NCI-H1436 (cell line): ENCODE data around the gene TOR3A.
"Not testable (repeated sequence)": the region's sequence is repeated elsewhere in the genome, so short reads cannot be mapped to it uniquely, and the experiment has no call there.

Experiments
- DNase-seq: peaks from one replicate; lab custom pipeline; 2025; lab: John Stamatoyannopoulos, UW

The TOR3A gene, protein sequence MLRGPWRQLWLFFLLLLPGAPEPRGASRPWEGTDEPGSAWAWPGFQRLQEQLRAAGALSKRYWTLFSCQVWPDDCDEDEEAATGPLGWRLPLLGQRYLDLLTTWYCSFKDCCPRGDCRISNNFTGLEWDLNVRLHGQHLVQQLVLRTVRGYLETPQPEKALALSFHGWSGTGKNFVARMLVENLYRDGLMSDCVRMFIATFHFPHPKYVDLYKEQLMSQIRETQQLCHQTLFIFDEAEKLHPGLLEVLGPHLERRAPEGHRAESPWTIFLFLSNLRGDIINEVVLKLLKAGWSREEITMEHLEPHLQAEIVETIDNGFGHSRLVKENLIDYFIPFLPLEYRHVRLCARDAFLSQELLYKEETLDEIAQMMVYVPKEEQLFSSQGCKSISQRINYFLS

DNA sequence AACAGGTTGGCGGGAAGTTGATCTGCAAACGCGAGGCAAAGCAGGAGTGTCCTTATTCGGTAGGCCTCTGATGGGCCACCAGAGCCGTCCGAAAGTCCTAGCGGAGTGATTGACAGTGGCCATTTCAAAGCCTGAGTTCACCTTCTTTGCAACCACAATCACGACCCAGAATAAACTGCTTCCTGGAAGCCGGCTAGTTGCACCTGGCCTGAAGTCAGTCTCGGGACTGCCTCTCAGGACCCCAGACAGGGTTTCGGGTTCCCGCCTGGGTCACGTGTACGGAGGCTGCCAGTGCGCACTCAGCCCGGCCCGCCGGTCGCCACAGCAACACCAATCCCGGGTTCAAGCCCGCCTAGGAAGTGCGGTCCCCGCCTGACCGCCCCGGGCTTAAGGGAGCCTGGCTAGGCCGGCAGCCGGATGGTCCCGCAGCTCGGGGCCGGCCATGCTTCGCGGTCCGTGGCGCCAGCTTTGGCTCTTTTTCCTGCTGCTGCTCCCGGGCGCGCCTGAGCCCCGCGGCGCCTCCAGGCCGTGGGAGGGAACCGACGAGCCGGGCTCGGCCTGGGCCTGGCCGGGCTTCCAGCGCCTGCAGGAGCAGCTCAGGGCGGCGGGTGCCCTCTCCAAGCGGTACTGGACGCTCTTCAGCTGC lies at the start of gene TOR3A:
Gene TOR3A (plus strand): TSS at position 384 of the 646 bp plus-strand sequence. CDS start 59 bp downstream, at position 443.
- DNase-seq, result peak; percentile 79

DNA sequence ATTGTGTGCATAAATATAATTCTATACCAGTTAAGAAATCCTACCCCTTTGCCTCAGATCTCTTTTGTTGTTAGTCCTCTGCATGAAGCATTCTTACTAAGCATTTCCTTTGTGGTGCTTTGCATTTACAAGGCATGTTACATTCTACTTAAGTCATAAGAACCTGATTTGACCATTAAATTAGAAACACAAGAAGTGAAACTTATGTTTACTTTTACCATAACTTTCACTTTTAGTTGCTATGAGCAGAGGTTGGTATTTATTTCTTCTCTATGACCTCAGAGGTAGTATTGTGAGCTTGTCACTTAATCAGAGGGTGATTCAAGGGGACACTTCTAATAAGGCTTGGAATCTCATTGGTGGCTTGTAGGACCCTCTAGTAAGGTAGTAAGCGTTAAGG lies 47.1 kb upstream of the TOR3A start:
- no peak for DNase-seq

DNA sequence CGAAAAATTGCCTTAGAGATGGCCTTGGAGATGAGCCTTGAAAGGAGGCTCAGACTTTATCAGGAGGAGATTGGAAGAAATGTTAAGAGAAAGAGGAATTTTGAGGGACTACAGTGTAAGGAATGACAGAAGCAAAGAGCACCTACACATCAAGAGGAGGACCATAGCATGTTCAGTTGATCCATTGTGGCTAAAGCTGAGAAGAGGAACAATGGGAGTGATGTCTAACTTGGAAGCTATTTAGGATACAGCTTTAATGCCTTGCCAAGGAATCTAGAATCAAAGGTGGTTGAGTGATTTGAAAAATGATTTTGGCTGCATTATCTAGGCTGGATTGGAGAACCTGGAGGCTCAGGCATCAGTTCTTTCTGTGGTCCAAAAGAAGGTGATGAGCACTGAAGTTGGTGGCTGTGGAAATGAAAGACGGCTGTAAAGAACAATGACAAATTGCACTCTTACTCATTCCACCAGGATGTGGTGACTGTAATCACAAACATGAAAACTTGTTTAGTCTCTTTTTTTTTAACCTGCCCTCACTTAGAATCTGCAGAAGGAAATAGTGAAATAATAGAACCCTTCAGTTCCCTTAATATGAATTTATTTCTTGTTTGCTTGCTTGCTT lies 44.9 kb upstream of the TOR3A start:
- no peak for DNase-seq

DNA sequence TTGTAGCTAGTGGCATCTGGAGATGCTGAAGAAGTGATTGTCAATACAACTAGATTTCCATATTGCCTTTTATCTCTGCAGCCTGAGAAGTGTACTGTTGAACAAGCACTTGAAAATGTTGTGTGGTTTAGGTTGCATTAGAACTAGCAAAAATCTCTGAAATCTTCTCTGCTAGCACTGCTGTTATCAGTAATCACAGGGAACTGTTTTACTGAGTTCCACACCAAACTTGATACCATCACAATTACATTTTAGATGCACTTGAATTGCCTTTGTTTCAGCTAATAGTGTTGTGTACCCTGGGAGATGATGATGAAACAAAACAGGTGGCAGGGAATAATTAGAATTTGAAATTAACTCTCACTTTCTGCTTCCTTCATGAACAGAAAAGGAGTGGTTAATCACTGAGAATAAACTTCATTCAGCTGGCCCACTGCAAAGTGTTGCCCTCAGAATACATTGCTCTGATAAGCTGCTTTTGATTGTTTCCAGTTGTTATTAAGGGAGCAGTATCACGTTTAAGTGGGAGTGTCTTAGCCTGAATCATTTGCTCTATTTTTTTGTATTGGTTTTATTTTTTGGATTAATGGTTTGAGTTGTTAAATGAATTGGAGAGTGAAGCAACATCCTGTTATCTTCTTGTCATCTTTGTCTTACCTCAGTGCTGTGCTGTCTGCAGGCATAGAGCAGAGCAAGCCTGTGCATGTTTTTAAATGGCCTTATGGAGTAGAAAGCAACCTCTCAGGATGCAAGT lies 43.2 kb upstream of the TOR3A start:
- DNase-seq, result no peak

DNA sequence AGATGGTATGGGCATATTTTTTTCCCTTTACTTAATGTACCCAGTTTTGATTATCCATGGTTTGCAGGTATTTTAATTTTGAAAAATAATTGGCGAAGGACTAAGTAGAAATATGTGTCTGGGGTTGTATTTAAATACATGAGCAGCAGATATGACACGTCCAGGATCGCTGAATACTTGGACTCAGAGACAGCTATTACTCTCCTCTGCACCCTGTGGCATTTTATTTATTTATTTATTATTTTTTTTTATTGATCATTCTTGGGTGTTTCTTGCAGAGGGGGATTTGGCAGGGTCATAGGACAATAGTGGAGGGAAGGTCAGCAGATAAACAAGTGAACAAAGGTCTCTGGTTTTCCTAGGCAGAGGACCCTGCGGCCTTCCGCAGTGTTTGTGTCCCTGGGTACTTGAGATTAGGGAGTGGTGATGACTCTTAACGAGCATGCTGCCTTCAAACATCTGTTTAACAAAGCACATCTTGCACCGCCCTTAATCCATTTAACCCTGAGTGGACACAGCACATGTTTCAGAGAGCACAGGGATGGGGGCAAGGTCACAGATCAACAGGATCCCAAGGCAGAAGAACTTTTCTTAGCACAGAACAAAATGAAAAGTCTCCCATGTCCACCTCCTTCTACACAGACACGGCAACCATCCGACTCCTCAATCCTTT lies 42.2 kb upstream of the TOR3A start:
- DNase-seq, result not testable (repeated sequence)

DNA sequence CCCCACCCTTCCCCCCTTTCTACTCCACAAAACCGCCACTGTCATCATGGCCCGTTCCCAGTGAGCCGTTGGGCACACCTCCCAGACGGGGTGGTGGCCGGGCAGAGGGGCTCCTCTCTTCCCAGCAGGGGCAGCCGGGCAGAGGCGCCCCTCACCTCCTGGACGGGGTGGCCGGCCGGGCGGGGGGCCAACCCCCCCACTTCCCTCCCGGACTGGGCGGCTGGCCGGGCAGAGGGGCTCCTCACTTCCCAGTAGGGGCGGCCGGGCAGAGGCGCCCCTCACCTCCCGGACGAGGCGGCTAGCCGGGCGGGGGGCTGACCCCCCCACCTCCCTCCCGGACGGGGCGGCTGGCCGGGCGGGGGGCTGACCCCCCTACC lies 41.7 kb upstream of the TOR3A start:
- DNase-seq, result not testable (repeated sequence)

DNA sequence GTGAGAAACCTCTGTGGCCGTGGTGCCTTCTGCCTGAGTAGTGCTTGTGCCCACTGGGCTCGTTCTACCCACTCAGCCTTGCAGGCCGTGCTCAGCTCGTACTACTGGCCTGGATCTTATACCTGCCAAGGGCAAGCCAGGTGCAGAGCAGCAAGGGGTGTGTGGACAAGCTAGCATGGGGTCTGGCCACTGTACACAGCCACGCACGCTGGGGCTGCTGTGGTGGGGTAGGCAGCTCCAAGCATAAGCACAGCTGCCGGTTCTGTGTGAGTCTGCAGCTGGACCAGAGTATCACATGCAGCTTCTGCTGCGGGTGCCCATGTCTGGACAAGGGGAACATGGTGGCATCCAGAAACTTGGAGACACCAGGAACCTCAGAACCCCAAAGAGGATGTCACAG lies 39.8 kb upstream of the TOR3A start:
- no peak for DNase-seq

DNA sequence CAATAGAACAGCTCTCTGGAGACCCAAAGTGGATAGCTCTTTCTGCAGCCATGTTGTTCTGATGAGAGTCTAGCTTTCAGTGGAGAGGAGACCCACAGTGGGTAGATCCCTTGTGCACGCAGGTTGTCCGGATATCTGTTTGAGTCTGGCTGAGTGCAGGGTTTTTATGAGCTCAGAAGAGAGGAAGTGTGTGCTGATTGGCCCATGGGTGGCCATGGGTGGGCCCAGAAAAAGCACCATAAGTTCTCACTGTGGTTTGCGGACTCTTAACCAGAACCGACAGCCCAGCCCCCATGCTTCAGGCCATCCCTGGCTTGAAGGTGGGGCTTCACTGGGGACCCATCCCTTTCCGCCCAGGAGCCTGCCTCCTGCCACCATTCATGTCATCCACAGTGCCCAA lies 39.2 kb upstream of the TOR3A start:
- no peak for DNase-seq

DNA sequence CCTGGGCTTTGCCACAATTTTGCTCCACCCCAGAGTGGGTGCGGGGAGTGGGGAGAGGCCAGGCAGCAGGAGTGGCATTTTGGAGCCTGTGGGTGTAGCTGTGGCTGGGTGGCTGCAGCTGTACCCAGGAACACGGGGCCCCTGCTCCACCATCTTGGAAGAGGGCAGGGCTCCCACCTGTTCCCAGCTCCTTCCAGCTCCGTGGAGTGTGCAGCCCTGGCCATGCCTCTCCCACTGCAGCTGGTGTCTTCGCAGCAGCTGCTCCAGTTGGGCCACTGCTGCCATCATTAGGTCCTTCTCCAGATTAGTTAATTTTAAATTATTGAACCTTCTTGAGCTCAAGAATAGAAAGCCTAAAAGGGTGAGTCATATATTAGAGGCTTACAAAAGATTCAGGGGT lies 38.6 kb upstream of the TOR3A start:
- no peak for DNase-seq

DNA sequence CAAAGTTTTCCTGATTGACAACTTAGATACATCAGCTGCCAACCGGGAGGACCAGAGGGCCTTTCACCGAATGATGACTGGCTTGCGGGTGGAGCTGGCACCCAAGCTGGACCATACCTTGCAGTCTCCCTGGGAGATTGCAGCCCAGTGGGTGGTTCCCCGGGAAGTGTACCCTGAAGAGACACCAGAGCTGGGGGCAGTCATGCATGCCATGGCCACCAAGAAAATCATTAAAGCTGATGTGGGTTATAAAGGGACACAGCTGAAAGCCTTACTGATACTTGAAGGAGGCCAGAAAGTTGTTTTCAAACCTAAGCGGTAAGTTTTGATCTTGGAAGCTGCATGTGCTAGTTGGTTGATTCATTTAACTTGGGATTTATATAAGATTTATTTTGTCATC lies 38.0 kb upstream of the TOR3A start:
- no peak for DNase-seq

DNA sequence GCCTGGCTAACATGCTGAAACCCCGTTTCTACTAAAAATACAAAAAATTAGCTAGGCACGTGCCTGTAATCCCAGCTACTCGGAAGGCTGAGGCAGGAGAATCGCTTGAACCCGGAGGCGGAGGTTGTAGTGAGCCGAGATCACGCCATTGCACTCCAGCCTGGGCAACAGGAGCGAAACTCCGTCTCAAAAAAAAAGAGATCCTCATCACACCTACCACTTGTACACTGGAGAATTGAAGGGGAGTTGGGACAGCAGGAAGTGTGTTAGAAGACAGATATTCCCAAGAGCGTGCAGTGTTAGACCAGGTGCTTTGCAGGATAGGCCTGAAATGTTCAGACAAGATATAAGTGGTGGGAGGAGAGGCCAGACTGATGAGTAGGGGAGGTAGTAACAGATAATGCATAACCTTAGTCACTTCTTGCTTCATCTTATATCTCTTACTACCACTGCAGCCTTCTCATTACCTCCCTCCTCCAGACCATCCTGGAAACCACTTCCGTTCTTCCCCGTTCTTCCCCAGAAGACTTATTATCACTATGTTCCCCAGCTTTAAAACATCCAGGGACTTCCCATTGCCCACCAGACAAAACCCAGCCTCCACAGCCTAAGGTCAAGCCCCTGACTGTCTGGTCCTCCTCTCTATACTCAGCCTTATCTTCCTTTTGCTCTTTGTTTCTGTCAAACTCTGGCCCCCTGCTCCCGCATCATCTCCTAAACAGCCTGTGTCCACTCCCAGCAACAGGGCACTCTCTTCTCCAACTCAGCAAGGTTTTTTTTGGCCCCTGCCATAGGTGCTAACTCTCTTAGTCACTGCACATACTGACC lies 34.8 kb upstream of the TOR3A start:
- no peak for DNase-seq

DNA sequence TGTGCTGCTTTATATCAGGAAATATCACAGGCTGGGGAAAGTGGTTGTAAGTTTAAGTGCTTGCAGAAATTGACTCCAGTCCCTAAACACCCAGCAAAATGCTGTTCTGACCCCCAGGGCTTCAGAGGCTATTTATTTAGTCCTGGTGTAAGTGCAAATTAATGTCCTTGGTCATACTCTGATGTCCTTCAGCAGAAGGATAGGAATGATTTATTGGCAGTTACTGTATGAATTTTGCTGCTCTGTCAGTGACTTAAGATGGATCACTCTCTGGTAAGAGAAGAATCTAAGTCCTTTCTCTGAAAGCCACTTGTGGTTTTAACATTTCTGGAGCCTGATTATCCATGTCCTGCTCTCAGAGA lies 34.3 kb upstream of the TOR3A start:
- DNase-seq, result no peak

DNA sequence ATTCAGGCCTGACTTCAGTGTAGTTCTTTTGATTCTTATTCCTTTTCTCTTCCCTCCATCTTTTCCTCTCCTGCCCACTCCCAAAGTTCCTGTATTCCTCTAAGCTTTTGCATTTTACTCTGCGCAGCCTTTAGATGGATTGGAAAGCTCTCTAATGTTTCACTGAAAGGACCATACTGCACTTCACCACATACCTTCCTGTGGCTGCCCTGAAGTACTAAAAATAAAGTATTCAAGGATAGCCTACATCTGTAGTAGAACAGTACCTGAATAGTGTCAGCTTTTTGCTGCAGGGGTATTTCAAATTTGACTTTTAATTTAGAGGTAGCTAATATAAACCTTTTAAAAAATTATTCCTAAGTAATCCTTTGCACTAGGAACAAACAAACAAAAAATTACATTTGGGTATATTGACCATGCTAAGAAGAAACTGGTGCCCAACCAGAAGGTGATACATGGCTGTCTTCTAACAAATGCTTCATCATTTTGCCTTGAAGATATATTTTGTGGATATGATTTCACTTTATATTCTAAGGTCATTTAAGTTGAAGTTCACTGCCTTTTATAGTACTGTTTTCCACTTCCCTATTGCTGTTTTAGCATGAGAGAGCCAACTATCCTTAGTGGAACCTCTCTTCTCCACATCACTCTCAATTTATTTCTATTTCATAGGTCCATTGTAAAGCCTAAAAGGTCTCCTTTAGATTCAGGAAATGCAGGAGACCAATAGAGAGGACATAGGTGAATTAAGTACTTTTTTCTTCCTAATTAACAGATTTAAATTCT lies 33.3 kb upstream of the TOR3A start:
- no peak for DNase-seq

DNA sequence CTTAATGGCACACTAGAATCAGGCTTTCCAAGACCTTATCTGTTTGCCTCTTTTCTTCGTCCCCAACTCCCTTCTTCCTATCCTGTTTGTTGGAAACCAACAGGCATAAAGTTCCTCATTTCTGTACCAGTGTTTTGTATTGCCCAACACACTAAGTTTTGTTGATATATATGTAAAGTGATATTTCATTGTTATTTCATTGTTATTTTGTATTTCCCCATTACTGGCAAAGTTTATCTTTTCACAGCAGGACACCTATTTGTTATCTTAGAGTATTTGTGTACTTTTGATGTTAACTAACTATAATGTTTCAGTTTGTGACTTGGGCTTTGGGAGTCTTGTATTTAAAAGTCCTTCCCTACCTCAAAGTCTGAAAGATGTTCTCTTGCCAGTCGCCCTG lies 29.1 kb upstream of the TOR3A start:
- no peak for DNase-seq

DNA sequence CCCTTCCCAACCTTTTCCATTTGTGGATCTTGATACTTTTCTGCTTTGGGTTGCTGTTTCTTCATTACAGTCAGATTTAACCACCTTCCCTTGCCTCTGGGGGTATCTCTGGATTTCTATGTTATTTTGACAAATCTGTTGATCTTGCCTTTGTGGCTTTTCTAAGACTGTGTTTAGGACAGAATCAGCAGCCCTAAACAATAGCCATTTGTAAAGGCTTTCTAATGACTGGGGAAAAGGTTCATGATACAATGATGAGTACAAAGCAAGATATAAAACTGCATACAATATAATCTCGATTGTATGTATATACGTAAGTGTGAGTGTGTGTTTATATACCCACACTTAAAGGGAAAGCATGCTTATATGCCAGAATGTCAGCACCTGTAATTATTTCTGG lies 28.4 kb upstream of the TOR3A start:
- DNase-seq, result no peak

DNA sequence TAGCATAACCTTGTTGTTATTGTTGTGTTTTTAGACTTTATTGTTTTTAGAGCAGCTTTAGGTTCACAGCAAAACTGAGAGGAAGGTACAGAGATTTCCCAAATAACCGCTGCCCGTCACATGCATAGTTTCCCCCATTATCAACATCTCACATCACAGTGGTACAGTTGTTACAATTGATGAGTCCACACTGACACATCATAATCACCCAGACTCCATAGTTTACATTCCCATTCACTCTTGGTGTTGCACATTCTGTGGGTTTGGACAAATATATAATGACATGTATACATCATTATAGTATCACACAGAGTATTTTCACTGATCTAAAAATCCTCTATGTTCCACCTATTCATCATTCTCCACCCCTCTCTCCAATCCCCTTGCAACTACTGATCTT lies 25.9 kb upstream of the TOR3A start:
- DNase-seq, result no peak

DNA sequence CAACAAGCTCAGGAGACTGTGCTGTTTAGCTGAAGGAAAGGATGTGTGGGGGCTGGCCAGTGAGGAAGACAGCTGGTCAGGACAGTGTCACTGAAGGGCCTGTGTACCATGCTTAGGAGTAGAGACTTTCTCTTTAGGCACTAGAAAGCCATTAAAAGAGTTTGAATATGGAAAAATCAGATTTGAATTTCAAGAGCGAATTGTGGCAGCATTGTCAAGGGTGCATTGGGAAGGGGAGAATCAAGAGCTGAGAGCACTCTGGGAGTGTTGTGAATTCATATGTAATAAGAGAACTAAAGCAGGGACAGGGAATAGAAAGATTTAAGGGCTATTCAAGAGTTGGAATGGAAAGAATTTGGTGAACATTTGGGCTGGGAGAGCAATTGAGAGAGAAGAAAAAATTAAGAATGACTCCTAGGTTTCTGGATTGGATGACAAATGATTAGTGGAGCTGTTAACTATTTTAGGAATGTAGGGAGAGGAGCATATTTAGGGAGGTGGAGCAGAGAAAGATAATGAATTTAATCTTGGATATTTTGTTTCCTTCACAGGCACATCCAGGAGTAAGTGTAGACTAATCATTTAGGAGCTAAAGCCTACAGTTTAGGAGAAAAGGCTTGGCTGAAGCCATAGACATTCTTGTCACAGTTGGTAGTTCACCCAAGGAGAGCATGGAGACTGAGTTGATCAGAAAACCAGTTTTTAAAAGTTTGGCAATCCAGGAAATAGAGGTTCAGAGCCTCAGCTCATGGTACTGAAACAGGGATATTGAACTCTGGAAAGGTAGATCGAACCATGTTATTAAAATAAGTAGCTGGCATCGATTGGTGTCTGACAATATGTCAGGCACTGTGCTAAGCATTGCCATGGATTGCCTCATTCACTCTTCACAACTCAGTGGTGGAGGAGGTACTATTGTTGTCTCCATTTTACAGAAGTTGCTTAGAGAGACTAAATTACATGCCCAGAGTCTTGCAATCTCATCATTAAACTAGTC lies 23.1 kb upstream of the TOR3A start:
- no peak for DNase-seq

DNA sequence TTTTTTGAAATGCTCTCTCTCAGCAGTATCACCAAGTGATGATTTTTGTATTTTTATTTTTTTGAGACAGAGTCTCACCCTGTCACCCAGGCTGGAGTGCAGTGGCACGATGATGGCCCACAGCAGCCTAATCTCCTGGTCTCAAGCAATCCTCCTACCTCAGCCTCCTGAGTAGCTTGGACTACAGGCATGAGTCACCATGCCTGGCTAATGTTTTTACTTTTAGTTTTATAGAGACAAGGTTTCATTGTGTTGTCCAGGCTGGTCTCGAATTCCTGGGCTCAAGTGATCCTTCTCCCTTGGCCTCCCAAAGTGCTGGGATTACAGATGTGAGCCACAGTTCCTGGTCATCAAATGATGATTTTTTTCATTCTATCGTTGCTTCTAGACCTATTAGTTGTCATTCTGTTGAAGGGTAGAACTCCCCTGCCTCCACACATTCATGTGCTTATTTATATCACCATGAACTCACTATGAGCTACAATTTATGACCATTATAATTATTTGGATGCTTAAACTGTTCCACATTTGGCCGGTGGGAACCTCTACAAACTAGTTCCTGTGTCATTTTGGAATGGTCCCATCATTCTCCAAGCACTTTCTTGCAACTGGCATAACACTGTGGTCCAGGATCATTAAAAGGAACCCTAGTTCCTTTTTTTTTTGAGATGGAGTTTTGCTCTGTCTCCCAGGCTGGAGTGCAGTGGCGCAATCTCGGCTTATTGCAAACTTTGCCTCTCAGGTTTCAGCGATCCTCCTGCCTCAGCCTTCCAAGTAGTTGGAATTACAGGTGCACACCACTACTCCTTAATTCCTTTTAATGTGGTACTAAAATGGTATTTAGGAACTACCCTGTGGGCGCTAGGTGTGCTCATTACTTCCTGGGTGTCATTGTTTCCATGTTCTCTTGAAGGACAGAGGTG lies 20.2 kb upstream of the TOR3A start:
- no peak for DNase-seq
